A549 (cell line): ENCODE measurements around the gene TACSTD2. TPM values are rescaled to one million over a fixed set of nuclear protein-coding genes. Genes with fewer than 3 reads are reported as not detected.

Experiments
- ATAC-seq, 2 experiments: fragments of 200-7000 bp in 1 of 2; fragments of >200 bp in 1 of 2; cut with Nextera tagmentation in 1 of 2; cut with Tn5 transposase in 1 of 2; 3 replicates each; pipeline versions ENCODE4 v1.8.0 to v1.9.1; 2018 to 2020; ENCODE audit warnings: mild to moderate bottlenecking in 1 of 2, moderate library complexity in 1 of 2
- CTCF ChIA-PET: fragments of 300-600 bp; sonication (Branson Sonifier 250); formaldehyde crosslinking; extraction: SDS; loops from one replicate; lab custom pipeline; 2021; ENCODE audit warnings: antibody characterized with exemption, inconsistent platforms; lab: Yijun Ruan, JAX
- POLR2A ChIA-PET: fragments of 350-600 bp; formaldehyde crosslinking; extraction: SDS; loops from one replicate; lab custom pipeline; 2021; ENCODE audit warnings: antibody characterized with exemption, inconsistent platforms; lab: Yijun Ruan, JAX
- DNase-seq, 2 experiments: peaks; one replicate each; pipeline versions ENCODE4 v3.0.0 to v3.0.0-alpha.2; 2011 to 2016; ENCODE audit warnings: low read depth in 1 of 2, low spot score in 1 of 2
- FAIRE-seq: peaks from 2 replicates; lab custom pipeline; 2011; peaks lifted over from hg19 to GRCh38; lab: Jason Lieb, UNC
- H3K27ac ChIP-seq, 2 experiments: fragments of >200 bp; sonication (Bioruptor Twin); formaldehyde crosslinking; 3 replicates each; pipeline ENCODE4 v1.5.1; 2016 to 2017
- H3K4me1 ChIP-seq: fragments of >200 bp; sonication (Bioruptor Twin); formaldehyde crosslinking; 3 replicates; pipeline ENCODE4 v1.6.1; 2016
- H3K4me2 ChIP-seq: fragments of >200 bp; sonication (Bioruptor Twin); formaldehyde crosslinking; 3 replicates; pipeline ENCODE4 v1.6.1; 2016
- H3K4me3 ChIP-seq: fragments of >200 bp; sonication (Bioruptor Twin); formaldehyde crosslinking; 3 replicates; pipeline ENCODE4 v1.5.1; 2016
- H3K9me3 ChIP-seq: fragments of >200 bp; sonication (Bioruptor Twin); formaldehyde crosslinking; 3 replicates; pipeline ENCODE4 v1.6.1; 2016
- BHLHE40 ChIP-seq: IDR thresholded peaks from 2 replicates; pipeline ENCODE4 v1.6.1; 2012; ENCODE audit warnings: low read depth, low read length, inconsistent platforms
- EHF ChIP-seq: fragments of 250-450 bp; sonication (Bioruptor Pico); IDR thresholded peaks from 2 replicates; pipeline ENCODE4 v1.5.0; 2020; ENCODE audit warnings: mild to moderate bottlenecking
- EHMT2 ChIP-seq: fragments of 200-600 bp; sonication (generic); IDR thresholded peaks from 2 replicates; pipeline ENCODE4 v1.6.1; 2016; ENCODE audit warnings: antibody characterized with exemption, low read depth, mild to moderate bottlenecking, moderate library complexity
- EP300 ChIP-seq, 2 experiments: fragments of >200 bp; sonication (Bioruptor Twin); formaldehyde crosslinking; IDR thresholded peaks; 2 replicates in 1 of 2; 3 replicates in 1 of 2; pipeline ENCODE4 v1.6.1; 2016 to 2017
- ESRRA ChIP-seq: fragments of 150-350 bp; IDR thresholded peaks from 2 replicates; pipeline ENCODE4 v1.6.1; 2014; ENCODE audit warnings: mild to moderate bottlenecking, low read length, borderline replicate concordance
- HOXB5 ChIP-seq: fragments of 250-450 bp; sonication (Bioruptor Pico); IDR thresholded peaks from 2 replicates; pipeline ENCODE4 v1.5.0; 2020; ENCODE audit warnings: mild to moderate bottlenecking, moderate library complexity
- JUN ChIP-seq, 2 experiments: fragments of >200 bp; sonication (Bioruptor Twin); formaldehyde crosslinking; IDR thresholded peaks; 2 replicates in 1 of 2; 3 replicates in 1 of 2; pipeline ENCODE4 v1.6.1; 2016 to 2017
- KDM1A ChIP-seq: fragments of 200-600 bp; sonication (generic); IDR thresholded peaks from 2 replicates; pipeline ENCODE4 v1.6.1; 2016; ENCODE audit warnings: low read depth, mild to moderate bottlenecking
- KDM5A ChIP-seq: fragments of 200-600 bp; sonication (generic); IDR thresholded peaks from 2 replicates; pipeline ENCODE4 v1.6.1; 2016; ENCODE audit warnings: antibody characterized with exemption, mild to moderate bottlenecking
- MAFK ChIP-seq: fragments of 450-650 bp; IDR thresholded peaks from 2 replicates; pipeline ENCODE4 v1.6.1; 2014; ENCODE audit not compliant: partially characterized antibody
- NFE2L2 ChIP-seq: fragments of 150-350 bp; conservative IDR thresholded peaks from 2 replicates; pipeline ENCODE4 v1.6.1; 2014; ENCODE audit warnings: low read length
- POLR2AphosphoS2 ChIP-seq: conservative IDR thresholded peaks from 2 replicates; pipeline ENCODE4 v1.6.1; 2012; ENCODE audit warnings: low read length, improper control_type of control experiment, inconsistent platforms
- RARB ChIP-seq: fragments of 250-450 bp; sonication (Bioruptor Pico); IDR thresholded peaks from 2 replicates; pipeline ENCODE4 v1.8.0; 2021; ENCODE audit warnings: mild to moderate bottlenecking, moderate library complexity
- RNF2 ChIP-seq: fragments of 200-600 bp; sonication (generic); IDR thresholded peaks from 2 replicates; pipeline ENCODE4 v1.6.1; 2016; ENCODE audit warnings: low read depth, mild to moderate bottlenecking, antibody characterized with exemption, moderate library complexity, borderline replicate concordance
- SREBF2 ChIP-seq: fragments of 450-650 bp; IDR thresholded peaks from 2 replicates; pipeline ENCODE4 v1.6.1; 2014; ENCODE audit warnings: mild to moderate bottlenecking, moderate library complexity
- TP53 ChIP-seq: fragments of 250-450 bp; sonication (Bioruptor Pico); IDR thresholded peaks from 2 replicates; pipeline ENCODE4 v1.5.0; 2021; ENCODE audit warnings: mild to moderate bottlenecking, moderate library complexity
- ZNF302 ChIP-seq: fragments of 250-450 bp; sonication (Bioruptor Pico); IDR thresholded peaks from 2 replicates; pipeline ENCODE4 v1.9.0; 2021; ENCODE audit warnings: inconsistent platforms, mild to moderate bottlenecking, moderate library complexity
- ZSCAN20 ChIP-seq: fragments of 250-450 bp; sonication (Bioruptor Pico); IDR thresholded peaks from 2 replicates; pipeline ENCODE4 v1.8.0; 2022; ENCODE audit warnings: mild to moderate bottlenecking, moderate library complexity
- WGBS: methylation state at CpG from one replicate; pipeline ENCODE4 v1.1.6; 2017; ENCODE audit errors: missing lambda C conversion rate; 5-methylcytosine and 5-hydroxymethylcytosine counted together
- polyA plus RNA-seq, 4 experiments: library from polyadenylated mRNA; depleted of rRNA in 3 of 4; stranded (reverse); fragments of >200 nt; fragmentation: RNase III in 1 of 4; extraction: RNeasy Plus Mini Kit Qiagen cat#74134 plus additional on column Dnase treatment in 1 of 4; gene quantifications; 2 replicates in 3 of 4; 3 replicates in 1 of 4; pipeline ENCODE4 v1.2.3, GENCODE V29; 2011 to 2017
- TF ChIP-seq, protein P1 (sequence below): IDR thresholded peaks from 2 replicates; pipeline ENCODE4 v1.6.1; 2012
- TF ChIP-seq, protein P2 (sequence below): fragments of 150-350 bp; IDR thresholded peaks from 2 replicates; pipeline ENCODE4 v1.6.1; 2014; ENCODE audit warnings: low read depth, mild to moderate bottlenecking, low read length
- TF ChIP-seq, protein P3 (sequence below): fragments of 450-650 bp; IDR thresholded peaks from 2 replicates; pipeline ENCODE4 v1.6.1; 2014; ENCODE audit warnings: antibody characterized with exemption
- TF ChIP-seq, protein P4 (sequence below): fragments of 250-450 bp; sonication (Bioruptor Pico); IDR thresholded peaks from 2 replicates; pipeline ENCODE4 v1.5.0; 2021; ENCODE audit warnings: mild to moderate bottlenecking, moderate library complexity, borderline replicate concordance
- TF ChIP-seq, protein P5 (sequence below): fragments of >200 bp; sonication (Bioruptor Twin); formaldehyde crosslinking; IDR thresholded peaks from 3 replicates; pipeline ENCODE4 v1.6.1; 2016
- TF ChIP-seq, protein P6 (sequence below): fragments of >200 bp; sonication (Bioruptor Twin); formaldehyde crosslinking; IDR thresholded peaks from 3 replicates; pipeline ENCODE4 v1.5.1; 2016

TACSTD2 gene
- polyA plus RNA-seq, 2 of the 4 experiments (the other 2 are of a cell fraction): not detected

DNA sequence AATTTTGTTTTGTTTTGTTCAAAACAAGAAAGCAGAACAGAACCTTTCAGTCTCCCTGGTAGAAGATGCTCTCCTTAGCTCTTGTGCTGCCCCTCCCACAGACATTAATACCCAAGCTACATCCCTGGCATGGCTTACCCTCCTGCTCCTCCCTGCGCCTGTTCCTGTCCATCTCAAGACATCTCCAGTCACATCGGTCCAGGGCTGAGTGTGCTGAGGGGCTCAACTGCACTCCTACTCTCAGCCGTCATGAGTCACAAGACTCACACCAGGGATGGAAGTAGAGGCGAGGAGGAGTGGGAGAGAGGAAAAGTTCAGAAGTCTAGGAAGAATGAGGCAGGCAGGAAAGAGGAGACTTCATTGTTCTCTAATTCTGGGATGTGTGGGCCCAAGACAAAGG is 9.2 kb upstream of the TACSTD2 start:
- ChIA-PET CTCF (interaction anchor here (0.6 to 1.6 kb wide), 2 partner anchors 40 to 152 kb away, joined by 3 read pairs; partner anchors contain the start of gene OMA1), POLR2A (no interaction called here)
- 84% methylated on average over 4 of the region's 4 CpGs for WGBS
- FAIRE-seq (no peak), DNase-seq (no peak), ATAC-seq (no peak)
- Histone ChIP-seq H3K27ac (peak overlapping the region in 1 of 2 experiments; percentile 83; a peak in 4 of 6 replicates), H3K4me2 (no peak overlapping the region), H3K9me3 (no peaks in the 10 kb centered on the region), H3K4me3 (no peak overlapping the region), H3K4me1 (peaks cover 26% of the 10 kb centered on the region)
- no peak for TF ChIP-seq TP53
- no peak for TF ChIP-seq EHF
- no peak for TF ChIP-seq BHLHE40
- TF ChIP-seq EP300 (IDR thresholded peaks at IDR 0.05): no peak
- TF ChIP-seq KDM5A: no peak
- no peak for TF ChIP-seq RNF2
- TF ChIP-seq, protein P1, sequence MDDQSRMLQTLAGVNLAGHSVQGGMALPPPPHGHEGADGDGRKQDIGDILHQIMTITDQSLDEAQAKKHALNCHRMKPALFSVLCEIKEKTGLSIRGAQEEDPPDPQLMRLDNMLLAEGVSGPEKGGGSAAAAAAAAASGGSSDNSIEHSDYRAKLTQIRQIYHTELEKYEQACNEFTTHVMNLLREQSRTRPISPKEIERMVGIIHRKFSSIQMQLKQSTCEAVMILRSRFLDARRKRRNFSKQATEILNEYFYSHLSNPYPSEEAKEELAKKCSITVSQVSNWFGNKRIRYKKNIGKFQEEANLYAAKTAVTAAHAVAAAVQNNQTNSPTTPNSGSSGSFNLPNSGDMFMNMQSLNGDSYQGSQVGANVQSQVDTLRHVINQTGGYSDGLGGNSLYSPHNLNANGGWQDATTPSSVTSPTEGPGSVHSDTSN: no peak
- TF ChIP-seq MAFK: no peak
- TF ChIP-seq ZSCAN20 (CRISPR knock-in tag): no peak
- no peak for TF ChIP-seq EHMT2
- TF ChIP-seq, protein P2, sequence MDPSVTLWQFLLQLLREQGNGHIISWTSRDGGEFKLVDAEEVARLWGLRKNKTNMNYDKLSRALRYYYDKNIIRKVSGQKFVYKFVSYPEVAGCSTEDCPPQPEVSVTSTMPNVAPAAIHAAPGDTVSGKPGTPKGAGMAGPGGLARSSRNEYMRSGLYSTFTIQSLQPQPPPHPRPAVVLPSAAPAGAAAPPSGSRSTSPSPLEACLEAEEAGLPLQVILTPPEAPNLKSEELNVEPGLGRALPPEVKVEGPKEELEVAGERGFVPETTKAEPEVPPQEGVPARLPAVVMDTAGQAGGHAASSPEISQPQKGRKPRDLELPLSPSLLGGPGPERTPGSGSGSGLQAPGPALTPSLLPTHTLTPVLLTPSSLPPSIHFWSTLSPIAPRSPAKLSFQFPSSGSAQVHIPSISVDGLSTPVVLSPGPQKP: no peak
- no peak for TF ChIP-seq RARB (CRISPR knock-in tag)
- no peak for TF ChIP-seq KDM1A

DNA sequence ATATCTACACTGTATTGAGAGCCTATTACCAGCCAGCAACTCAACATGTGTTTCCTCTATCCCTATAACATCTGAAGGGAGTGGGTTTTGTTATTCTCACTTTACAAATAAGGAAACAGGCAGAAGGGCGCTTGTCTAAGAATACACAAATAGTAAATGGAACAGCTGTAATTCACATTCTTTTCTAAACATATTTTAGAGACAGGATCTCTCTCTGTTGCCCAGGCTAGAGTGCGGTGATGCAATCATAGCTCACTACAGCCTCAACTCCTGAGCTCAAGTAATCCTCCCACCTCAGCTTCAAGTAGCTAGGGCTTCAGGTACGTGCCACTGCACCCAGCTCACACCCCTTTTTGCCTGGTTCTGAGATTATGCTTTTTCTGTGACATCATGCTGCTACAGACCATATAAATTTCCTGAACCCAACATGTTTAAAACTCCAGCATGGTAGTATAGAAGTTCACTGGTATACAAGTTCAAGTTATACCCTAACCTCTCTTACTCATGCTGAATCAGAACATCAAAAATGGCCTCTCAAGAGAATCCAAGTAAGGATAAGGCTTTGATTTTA is 8.6 kb upstream of the TACSTD2 start:
- no peak for DNase-seq
- CTCF ChIA-PET: interaction anchor here (0.6 to 1.6 kb wide), 2 partner anchors 39 to 151 kb away, joined by 3 read pairs; partner anchors contain the start of gene OMA1
- H3K27ac ChIP-seq: peak overlapping the region; percentile 76 to 83; a peak in 5 of 6 replicates
- H3K4me2 ChIP-seq: 0 out of 3 replicates have a peak overlapping the region, but pooled peaks have one; percentile 73
- POLR2A ChIA-PET: no interaction called here
- no peak overlapping the region for H3K4me3 ChIP-seq
- 66% methylated on average over 2 of the region's 3 CpGs for WGBS
- H3K4me1 ChIP-seq: peaks cover 26% of the 10 kb centered on the region
- TF ChIP-seq, protein P3, sequence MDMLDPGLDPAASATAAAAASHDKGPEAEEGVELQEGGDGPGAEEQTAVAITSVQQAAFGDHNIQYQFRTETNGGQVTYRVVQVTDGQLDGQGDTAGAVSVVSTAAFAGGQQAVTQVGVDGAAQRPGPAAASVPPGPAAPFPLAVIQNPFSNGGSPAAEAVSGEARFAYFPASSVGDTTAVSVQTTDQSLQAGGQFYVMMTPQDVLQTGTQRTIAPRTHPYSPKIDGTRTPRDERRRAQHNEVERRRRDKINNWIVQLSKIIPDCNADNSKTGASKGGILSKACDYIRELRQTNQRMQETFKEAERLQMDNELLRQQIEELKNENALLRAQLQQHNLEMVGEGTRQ: no peak
- TF ChIP-seq POLR2AphosphoS2 (no peak), BHLHE40 (no peak), ZNF302 (CRISPR knock-in tag) (no peak), SREBF2 (no peak), NFE2L2 (no peak), ESRRA (no peak)
- H3K9me3 ChIP-seq: no peaks in the 10 kb centered on the region
- no peak for FAIRE-seq
- ATAC-seq: no peak

DNA sequence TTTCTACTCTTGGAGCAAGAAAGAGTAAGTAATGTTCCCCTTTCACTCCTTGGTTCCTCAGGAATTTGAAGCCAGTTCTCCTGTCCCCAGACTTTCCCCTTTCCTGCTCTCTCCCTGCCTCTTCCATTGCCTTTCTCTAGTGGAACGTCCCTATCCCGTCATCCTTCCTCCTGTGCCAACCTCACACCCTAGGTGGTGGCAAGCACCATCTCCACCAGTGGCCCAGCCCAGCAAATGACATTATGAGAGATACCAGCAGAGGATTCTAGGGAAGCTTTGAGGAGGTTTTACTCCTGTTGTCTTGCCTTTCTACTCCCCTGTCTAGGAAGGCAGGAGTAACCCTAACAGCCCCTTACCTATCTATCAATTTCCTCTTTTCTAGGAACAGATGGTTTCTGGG is 8.1 kb upstream of the TACSTD2 start:
- H3K4me3 ChIP-seq: no peak overlapping the region
- TF ChIP-seq, protein P3: no peak
- TF ChIP-seq, protein P4, sequence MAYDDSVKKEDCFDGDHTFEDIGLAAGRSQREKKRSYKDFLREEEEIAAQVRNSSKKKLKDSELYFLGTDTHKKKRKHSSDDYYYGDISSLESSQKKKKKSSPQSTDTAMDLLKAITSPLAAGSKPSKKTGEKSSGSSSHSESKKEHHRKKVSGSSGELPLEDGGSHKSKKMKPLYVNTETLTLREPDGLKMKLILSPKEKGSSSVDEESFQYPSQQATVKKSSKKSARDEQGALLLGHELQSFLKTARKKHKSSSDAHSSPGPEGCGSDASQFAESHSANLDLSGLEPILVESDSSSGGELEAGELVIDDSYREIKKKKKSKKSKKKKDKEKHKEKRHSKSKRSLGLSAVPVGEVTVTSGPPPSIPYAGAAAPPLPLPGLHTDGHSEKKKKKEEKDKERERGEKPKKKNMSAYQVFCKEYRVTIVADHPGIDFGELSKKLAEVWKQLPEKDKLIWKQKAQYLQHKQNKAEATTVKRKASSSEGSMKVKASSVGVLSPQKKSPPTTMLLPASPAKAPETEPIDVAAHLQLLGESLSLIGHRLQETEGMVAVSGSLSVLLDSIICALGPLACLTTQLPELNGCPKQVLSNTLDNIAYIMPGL (CRISPR knock-in tag): no peak
- TF ChIP-seq POLR2AphosphoS2: no peak
- TF ChIP-seq, protein P5, sequence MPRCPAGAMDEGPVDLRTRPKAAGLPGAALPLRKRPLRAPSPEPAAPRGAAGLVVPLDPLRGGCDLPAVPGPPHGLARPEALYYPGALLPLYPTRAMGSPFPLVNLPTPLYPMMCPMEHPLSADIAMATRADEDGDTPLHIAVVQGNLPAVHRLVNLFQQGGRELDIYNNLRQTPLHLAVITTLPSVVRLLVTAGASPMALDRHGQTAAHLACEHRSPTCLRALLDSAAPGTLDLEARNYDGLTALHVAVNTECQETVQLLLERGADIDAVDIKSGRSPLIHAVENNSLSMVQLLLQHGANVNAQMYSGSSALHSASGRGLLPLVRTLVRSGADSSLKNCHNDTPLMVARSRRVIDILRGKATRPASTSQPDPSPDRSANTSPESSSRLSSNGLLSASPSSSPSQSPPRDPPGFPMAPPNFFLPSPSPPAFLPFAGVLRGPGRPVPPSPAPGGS: no peak
- no peak for TF ChIP-seq JUN (IDR thresholded peaks at IDR 0.05)
- no peak for TF ChIP-seq TP53
- TF ChIP-seq HOXB5: no peak
- TF ChIP-seq, protein P6, sequence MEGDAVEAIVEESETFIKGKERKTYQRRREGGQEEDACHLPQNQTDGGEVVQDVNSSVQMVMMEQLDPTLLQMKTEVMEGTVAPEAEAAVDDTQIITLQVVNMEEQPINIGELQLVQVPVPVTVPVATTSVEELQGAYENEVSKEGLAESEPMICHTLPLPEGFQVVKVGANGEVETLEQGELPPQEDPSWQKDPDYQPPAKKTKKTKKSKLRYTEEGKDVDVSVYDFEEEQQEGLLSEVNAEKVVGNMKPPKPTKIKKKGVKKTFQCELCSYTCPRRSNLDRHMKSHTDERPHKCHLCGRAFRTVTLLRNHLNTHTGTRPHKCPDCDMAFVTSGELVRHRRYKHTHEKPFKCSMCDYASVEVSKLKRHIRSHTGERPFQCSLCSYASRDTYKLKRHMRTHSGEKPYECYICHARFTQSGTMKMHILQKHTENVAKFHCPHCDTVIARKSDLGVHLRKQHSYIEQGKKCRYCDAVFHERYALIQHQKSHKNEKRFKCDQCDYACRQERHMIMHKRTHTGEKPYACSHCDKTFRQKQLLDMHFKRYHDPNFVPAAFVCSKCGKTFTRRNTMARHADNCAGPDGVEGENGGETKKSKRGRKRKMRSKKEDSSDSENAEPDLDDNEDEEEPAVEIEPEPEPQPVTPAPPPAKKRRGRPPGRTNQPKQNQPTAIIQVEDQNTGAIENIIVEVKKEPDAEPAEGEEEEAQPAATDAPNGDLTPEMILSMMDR: no peak

More for the DNA sequence above, 8.1 kb upstream of the TACSTD2 start:
- ATAC-seq (peak; percentile 40 to 50; a peak in 3 of 6 replicates), FAIRE-seq (no peak), DNase-seq (no peak)
- Histone ChIP-seq H3K27ac (peak overlapping the region; percentile 76 to 83), H3K9me3 (no peaks in the 10 kb centered on the region), H3K4me2 (peak overlapping the region; percentile 73; the same call in 2 of the 3 replicates), H3K4me1 (peaks cover 26% of the 10 kb centered on the region)
- 93% methylated on average over 2 of the region's 2 CpGs for WGBS
- ChIA-PET POLR2A (interaction anchor here (1.3 kb wide), 1 partner anchor 39 kb away, joined by 5 read pairs; the partner anchor contains the start of gene OMA1), CTCF (interaction anchor here (1.6 kb wide), 1 partner anchor 39 kb away, joined by 3 read pairs; the partner anchor contains the start of gene OMA1)
